ENCODE data around the gene HSPA1A. TPM values are rescaled to one million over a fixed set of nuclear protein-coding genes. Genes with fewer than 3 reads are reported as not detected.

HSPA1A gene
- total and polyA plus RNA-seq, 2 experiments from 2014 or later: 51.2 to 167 TPM

DNA sequence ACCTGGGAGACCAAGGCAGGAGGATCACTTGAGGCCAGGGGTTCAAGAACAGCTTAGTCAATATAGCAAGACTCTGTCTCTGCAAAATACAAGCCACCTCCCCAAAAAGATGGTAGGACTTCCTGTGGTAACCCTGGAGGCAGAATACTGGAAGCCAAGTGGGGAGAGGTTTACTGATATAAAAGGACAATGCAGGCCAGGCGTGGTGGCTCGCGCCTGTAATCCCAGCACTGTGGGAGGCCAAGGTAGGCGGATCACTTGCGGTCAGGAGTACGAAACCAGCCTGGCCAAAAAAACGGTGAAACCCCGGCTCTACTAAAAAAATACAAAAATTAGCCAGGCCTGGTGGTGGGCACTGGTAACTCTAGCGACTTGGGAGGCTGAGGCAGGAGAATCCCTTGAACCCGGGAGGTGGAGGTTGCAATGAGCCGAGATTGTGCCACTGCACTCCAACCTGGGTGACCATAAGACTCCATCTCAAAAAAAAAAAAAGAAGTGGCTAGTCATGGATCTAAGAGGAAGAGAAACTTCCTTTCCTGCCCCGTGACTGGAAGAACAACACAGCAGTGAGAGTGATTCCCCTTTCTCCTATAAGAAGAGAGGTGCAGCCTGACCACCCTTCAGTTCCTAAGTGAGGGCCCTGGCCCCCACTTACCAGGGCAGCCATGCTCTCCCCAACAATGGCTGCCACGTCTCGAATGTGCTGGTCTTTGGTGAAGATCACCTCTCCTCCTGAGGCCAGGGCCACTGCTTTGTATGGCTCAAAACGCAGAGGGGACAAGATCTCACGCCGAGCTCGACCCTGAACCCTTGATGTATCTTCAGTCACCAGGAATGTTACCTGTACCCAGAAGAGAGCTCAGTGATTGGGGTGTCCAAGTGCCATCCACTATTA, 46.7 kb upstream of the HSPA1A start:
- H3K36me3 ChIP-seq: no peaks in the 10 kb centered on the region
- peaks cover 1% of the 10 kb centered on the region for H3K4me1 ChIP-seq (ENCODE audit: low read depth)
- TF ChIP-seq CTCF (IDR thresholded peaks at IDR 0.05; ENCODE audit: low read depth, low read length): no peak
- no peak overlapping the region for H3K27ac ChIP-seq
- DNase-seq (ENCODE audit: low read depth in 1 of 2, low spot score in 1 of 2): no peak
- H3K9me3 ChIP-seq (ENCODE audit: low read depth): no peaks in the 10 kb centered on the region
- H3K27me3 ChIP-seq: no peaks in the 10 kb centered on the region
- no peak overlapping the region for H3K4me3 ChIP-seq

- Histone ChIP-seq H3K9me3 (ENCODE audit: low read depth) (no peaks in the 10 kb centered on the region), H3K27ac (no peak overlapping the region), H3K4me1 (ENCODE audit: low read depth) (no peaks in the 10 kb centered on the region), H3K36me3 (no peaks in the 10 kb centered on the region), H3K27me3 (no peaks in the 10 kb centered on the region), H3K4me3 (no peak overlapping the region)
- peak; percentile 45 to 60 for DNase-seq (ENCODE audit: low read depth in 1 of 2, low spot score in 1 of 2)
- TF ChIP-seq CTCF (IDR thresholded peaks at IDR 0.05; ENCODE audit: low read depth, low read length): peak; percentile 77
Measured at GRCh38 chr6:31769684-31770371, 45.5 kb upstream of the HSPA1A start.

- Histone ChIP-seq H3K4me3 (no peak overlapping the region), H3K36me3 (no peaks in the 10 kb centered on the region), H3K27me3 (no peaks in the 10 kb centered on the region), H3K27ac (no peak overlapping the region), H3K9me3 (ENCODE audit: low read depth) (no peaks in the 10 kb centered on the region), H3K4me1 (ENCODE audit: low read depth) (no peaks in the 10 kb centered on the region)
- no peak for TF ChIP-seq CTCF (IDR thresholded peaks at IDR 0.05; ENCODE audit: low read depth, low read length)
- DNase-seq (ENCODE audit: low read depth in 1 of 2, low spot score in 1 of 2): no peak
Measured at GRCh38 chr6:31770860-31771259, 44.5 kb upstream of the HSPA1A start.

- Histone ChIP-seq H3K36me3 (no peaks in the 10 kb centered on the region), H3K9me3 (ENCODE audit: low read depth) (no peaks in the 10 kb centered on the region), H3K27me3 (no peaks in the 10 kb centered on the region), H3K27ac (no peak overlapping the region), H3K4me3 (no peak overlapping the region), H3K4me1 (ENCODE audit: low read depth) (peaks cover 11% of the 10 kb centered on the region)
- DNase-seq (ENCODE audit: low read depth in 1 of 2, low spot score in 1 of 2): peak in 1 of 2 donors; percentile 65
- no peak for TF ChIP-seq CTCF (IDR thresholded peaks at IDR 0.05; ENCODE audit: low read depth, low read length)
Measured at GRCh38 chr6:31771992-31772358, 43.4 kb upstream of the HSPA1A start.

DNA sequence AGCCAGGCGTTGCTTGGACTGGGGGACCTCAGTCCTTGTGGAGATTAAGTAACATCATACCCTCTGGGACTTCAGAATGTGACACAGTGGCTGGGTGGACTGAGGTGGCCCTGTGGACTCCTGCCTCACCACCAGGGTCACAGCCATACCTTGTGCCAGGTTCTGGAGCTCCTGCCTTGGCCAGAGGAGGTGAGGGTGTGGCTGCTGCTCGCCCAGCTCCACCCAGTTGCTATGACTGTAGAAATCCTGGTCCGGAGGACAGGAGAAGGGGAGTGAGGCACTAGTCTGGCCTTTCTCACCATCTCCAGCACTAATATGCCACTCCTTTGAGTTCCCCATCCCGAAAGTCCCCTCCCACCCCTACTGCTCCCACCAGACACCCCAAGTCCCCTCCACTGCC, 40.2 kb upstream of the HSPA1A start:
- Histone ChIP-seq H3K36me3 (no peaks in the 10 kb centered on the region), H3K9me3 (ENCODE audit: low read depth) (no peaks in the 10 kb centered on the region), H3K27me3 (no peaks in the 10 kb centered on the region), H3K4me3 (no peak overlapping the region), H3K4me1 (ENCODE audit: low read depth) (peaks cover 22% of the 10 kb centered on the region), H3K27ac (peak overlapping the region; percentile 50)
- no peak for TF ChIP-seq CTCF (IDR thresholded peaks at IDR 0.05; ENCODE audit: low read depth, low read length)
- DNase-seq (ENCODE audit: low read depth in 1 of 2, low spot score in 1 of 2): no peak

Data from cardiac muscle cell (in vitro differentiated cells and primary cell).